Ishikawa (cell line): ENCODE measurements around the gene PRPF19.

Experiments used
- CEBPB ChIP-seq: IDR thresholded peaks from 2 replicates; pipeline ENCODE4 v1.6.1; 2012
- CREB1 ChIP-seq: IDR thresholded peaks from 2 replicates; pipeline ENCODE4 v1.6.1; 2012; ENCODE audit warnings: low read depth
- EGR1 ChIP-seq: IDR thresholded peaks from 2 replicates; pipeline ENCODE4 v1.6.1; 2012
- EP300 ChIP-seq: IDR thresholded peaks from 2 replicates; pipeline ENCODE4 v1.6.1; 2012; ENCODE audit warnings: borderline replicate concordance
- FOXM1 ChIP-seq: IDR thresholded peaks from 2 replicates; pipeline ENCODE4 v1.6.1; 2012; ENCODE audit warnings: low read depth, borderline replicate concordance
- NFIC ChIP-seq: IDR thresholded peaks from 2 replicates; pipeline ENCODE4 v1.6.1; 2012
- RAD21 ChIP-seq: IDR thresholded peaks from 2 replicates; pipeline ENCODE4 v1.6.1; 2012; ENCODE audit warnings: low read depth
- TAF1 ChIP-seq: IDR thresholded peaks from 2 replicates; pipeline ENCODE4 v1.6.1; 2012; ENCODE audit warnings: low read depth, mild to moderate bottlenecking
- TCF12 ChIP-seq: IDR thresholded peaks from 2 replicates; pipeline ENCODE4 v1.6.1; 2012; ENCODE audit warnings: low read depth
- TEAD4 ChIP-seq: IDR thresholded peaks from 2 replicates; pipeline ENCODE4 v1.6.1; 2012
- YY1 ChIP-seq: IDR thresholded peaks from 2 replicates; pipeline ENCODE4 v1.6.1; 2012; ENCODE audit warnings: low read depth
- ZBTB7A ChIP-seq: IDR thresholded peaks from 2 replicates; pipeline ENCODE4 v1.6.1; 2012; ENCODE audit warnings: low read depth
- TF ChIP-seq, protein P1 (sequence below): IDR thresholded peaks from 2 replicates; pipeline ENCODE4 v1.6.1; 2012
- TF ChIP-seq, protein P2 (sequence below): IDR thresholded peaks from 2 replicates; pipeline ENCODE4 v1.6.1; 2012; ENCODE audit warnings: low read depth, mild to moderate bottlenecking
- TF ChIP-seq, protein P3 (sequence below): IDR thresholded peaks from 2 replicates; pipeline ENCODE4 v1.6.1; 2012

The PRPF19 gene

DNA sequence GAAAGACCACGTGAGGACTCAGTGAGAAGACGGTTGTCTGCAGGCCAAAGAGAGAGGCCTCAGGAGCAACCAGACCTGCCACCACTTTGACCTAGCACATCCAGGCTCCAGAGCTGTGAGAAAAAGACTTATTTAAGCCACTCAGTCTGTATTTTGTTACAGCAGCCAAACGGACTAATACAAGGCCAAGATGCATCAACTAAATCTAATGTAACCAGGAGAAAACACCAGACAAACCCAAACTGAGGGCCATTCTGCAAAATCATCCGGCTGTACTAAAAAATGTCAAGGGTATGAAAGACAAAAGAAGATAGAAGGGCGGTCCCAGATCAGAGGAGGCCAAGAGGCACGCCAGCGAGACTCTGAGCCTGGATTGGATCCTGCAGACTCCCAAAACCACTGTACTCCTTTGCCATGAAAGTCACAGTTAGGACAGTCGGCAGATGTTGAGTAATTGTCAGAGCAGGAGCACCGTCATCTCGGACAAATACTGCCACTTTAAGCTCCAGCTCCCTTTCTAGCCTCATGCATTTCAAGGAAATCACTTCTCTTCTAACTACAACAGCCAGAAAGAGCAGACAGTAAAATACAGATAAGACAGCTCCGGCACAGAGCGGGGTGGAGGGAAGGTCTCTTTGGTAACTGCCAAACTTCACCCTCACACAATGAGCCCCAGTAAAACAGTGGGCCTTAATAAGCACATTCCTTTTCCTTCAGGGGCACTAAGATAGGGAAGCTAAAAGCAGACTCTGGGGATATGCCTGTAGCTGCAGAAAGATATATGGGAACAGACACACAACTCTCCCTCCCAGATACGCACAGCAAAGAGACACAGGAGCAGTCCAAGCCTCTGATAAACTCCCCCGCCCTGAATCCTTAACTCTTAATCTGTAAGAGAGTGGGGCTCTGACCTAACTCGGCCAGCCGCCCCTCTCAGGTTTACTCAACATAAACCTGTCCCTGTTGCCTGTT is 42.5 kb downstream of the PRPF19 start:
- TF ChIP-seq, protein P1, sequence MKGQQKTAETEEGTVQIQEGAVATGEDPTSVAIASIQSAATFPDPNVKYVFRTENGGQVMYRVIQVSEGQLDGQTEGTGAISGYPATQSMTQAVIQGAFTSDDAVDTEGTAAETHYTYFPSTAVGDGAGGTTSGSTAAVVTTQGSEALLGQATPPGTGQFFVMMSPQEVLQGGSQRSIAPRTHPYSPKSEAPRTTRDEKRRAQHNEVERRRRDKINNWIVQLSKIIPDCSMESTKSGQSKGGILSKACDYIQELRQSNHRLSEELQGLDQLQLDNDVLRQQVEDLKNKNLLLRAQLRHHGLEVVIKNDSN = no peak
- TF ChIP-seq RAD21 (no peak), YY1 (no peak), EP300 (no peak), FOXM1 (no peak), ZBTB7A (no peak), NFIC (no peak), CREB1 (no peak), EGR1 (no peak), TAF1 (no peak), CEBPB (no peak), TEAD4 (no peak), TCF12 (no peak)
- TF ChIP-seq, protein P2, sequence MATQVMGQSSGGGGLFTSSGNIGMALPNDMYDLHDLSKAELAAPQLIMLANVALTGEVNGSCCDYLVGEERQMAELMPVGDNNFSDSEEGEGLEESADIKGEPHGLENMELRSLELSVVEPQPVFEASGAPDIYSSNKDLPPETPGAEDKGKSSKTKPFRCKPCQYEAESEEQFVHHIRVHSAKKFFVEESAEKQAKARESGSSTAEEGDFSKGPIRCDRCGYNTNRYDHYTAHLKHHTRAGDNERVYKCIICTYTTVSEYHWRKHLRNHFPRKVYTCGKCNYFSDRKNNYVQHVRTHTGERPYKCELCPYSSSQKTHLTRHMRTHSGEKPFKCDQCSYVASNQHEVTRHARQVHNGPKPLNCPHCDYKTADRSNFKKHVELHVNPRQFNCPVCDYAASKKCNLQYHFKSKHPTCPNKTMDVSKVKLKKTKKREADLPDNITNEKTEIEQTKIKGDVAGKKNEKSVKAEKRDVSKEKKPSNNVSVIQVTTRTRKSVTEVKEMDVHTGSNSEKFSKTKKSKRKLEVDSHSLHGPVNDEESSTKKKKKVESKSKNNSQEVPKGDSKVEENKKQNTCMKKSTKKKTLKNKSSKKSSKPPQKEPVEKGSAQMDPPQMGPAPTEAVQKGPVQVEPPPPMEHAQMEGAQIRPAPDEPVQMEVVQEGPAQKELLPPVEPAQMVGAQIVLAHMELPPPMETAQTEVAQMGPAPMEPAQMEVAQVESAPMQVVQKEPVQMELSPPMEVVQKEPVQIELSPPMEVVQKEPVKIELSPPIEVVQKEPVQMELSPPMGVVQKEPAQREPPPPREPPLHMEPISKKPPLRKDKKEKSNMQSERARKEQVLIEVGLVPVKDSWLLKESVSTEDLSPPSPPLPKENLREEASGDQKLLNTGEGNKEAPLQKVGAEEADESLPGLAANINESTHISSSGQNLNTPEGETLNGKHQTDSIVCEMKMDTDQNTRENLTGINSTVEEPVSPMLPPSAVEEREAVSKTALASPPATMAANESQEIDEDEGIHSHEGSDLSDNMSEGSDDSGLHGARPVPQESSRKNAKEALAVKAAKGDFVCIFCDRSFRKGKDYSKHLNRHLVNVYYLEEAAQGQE = no peak
- TF ChIP-seq, protein P3, sequence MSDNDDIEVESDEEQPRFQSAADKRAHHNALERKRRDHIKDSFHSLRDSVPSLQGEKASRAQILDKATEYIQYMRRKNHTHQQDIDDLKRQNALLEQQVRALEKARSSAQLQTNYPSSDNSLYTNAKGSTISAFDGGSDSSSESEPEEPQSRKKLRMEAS = no peak

DNA sequence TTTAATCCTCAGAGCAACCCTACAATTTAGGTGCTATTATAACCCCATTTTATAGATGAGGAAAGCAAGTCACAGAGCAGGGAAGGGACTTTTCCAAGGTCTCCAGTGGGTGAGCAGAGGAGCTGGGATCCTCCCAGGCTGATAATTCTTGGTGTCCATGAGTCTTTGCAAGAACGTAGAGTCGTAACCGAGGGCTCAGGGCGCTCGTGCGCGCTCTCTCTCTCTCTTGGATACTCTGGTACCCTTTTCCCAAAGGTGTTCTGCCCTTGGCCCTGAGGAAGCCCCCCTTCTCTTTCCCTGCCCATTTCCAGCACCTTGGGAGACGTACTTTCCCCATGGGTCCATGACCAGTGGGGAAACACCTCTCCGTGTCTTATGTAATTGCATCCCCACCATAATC is 44.2 kb downstream of the PRPF19 start:
- no peak for TF ChIP-seq EGR1

DNA sequence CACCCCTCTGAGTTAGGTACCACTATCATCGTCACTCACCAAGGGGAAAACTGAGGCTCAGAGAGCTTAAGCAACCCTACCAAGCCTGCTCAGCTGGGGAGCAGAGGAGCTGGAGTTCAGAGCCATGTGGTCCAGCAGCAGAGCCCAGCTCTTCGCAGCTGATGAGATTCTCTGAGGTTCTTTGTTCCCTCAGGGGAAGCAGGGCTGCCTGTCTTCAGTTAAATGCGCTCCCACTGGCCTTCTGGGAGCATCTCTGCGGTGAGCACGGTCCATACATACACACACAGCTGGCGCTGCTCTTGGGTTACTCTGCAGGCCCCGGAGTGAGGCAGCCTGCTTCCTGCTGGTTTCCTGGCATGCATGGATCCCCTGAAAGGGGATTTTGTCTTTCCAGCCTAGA is 45.4 kb downstream of the PRPF19 start:
- TF ChIP-seq NFIC (no peak), FOXM1 (no peak), EP300 (no peak), CEBPB (no peak), ZBTB7A (no peak)
- TF ChIP-seq, protein P3 = no peak
- TF ChIP-seq, protein P2 = no peak

DNA sequence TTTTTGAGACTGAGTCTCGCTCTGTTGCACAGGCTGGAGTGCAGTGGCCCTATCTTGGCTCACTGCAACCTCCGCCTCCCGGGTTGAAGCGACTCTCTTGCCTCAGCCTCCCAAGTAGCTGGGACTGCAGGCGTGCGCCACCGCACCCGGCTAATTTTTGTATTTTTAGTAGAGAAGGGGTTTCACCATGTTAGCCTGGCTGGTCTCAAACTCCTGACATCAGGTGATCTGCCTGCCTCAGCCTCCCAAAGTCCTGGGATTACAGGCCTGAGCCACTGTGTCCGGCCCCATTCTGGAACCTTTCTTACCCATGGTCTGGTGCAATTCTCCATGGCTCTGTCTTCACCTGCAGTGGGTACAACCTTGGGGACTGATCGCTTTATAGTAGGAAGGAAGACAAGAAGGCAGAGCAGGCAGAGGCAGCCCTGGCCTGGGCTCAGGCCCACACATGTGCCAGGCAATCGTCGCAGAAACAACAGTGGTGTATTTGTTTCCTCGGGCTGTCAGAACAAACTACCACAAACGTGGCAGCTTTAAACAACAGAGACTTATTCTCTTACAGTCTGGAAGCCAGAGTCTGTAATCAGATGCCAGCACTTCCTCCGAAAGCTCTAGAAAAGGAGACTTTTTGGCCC is 46.7 kb downstream of the PRPF19 start:
- TF ChIP-seq FOXM1 (no peak), NFIC (no peak), TAF1 (no peak), RAD21 (no peak), ZBTB7A (no peak), YY1 (no peak), TEAD4 (no peak), CREB1 (no peak), CEBPB (no peak)
- TF ChIP-seq, protein P1 = no peak
- TF ChIP-seq, protein P3 = no peak

DNA sequence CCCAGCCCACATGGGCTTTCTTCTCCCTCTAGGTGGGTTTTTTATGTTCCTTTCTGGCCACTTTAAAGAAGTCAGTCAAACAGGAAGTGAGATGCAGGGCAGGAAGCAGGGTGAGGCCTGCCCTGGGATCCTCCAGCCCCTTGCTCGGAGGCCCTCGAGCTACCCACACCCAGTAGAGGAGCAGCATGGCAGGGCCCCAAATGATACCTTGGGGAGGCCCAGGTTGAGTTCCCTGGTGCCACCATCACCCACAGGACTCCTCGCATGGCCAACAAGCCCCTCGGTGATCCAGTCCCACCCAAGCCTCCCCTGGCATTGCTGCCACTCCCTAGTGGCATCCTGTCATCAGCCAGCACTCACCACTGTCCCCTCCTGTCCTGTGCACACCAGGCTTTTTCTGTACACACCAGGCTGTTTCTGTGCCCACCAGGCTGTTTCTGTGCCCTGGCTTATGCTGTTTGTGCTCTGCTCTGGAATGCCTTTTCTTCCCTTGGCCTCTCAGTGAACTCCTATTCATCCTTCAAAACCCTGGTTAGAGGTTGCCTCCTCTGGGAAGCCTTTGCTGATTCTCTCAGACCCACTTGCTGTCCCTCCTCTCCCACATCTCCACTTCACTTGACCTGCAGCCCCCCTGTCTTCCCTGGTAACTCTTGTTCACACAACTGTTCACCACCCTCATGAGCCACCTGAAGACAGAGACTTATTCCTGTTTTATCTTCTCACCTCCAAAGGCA is 47.5 kb downstream of the PRPF19 start:
- TF ChIP-seq TAF1 (no peak), FOXM1 (no peak), EP300 (no peak), RAD21 (no peak), EGR1 (no peak), NFIC (no peak), YY1 (no peak), TEAD4 (no peak), CEBPB (no peak), CREB1 (no peak), TCF12 (no peak), ZBTB7A (no peak)
- TF ChIP-seq, protein P1 = no peak
- TF ChIP-seq, protein P2 = no peak
- TF ChIP-seq, protein P3 = no peak
